CD1c-positive myeloid dendritic cell (primary cell): ENCODE measurements around the gene POLD4.
A peak's percentile ranks its signal among the peaks of the same experiment; 100 is the strongest.
"Not testable (repeated sequence)": the region's sequence is repeated elsewhere in the genome, so short reads cannot be mapped to it uniquely, and the experiment has no call there.

Source experiments
- DNase-seq: peaks from one replicate; pipeline ENCODE4 v3.0.0-alpha.2; 2016; ENCODE audit errors: extremely low spot score

POLD4 gene

DNA sequence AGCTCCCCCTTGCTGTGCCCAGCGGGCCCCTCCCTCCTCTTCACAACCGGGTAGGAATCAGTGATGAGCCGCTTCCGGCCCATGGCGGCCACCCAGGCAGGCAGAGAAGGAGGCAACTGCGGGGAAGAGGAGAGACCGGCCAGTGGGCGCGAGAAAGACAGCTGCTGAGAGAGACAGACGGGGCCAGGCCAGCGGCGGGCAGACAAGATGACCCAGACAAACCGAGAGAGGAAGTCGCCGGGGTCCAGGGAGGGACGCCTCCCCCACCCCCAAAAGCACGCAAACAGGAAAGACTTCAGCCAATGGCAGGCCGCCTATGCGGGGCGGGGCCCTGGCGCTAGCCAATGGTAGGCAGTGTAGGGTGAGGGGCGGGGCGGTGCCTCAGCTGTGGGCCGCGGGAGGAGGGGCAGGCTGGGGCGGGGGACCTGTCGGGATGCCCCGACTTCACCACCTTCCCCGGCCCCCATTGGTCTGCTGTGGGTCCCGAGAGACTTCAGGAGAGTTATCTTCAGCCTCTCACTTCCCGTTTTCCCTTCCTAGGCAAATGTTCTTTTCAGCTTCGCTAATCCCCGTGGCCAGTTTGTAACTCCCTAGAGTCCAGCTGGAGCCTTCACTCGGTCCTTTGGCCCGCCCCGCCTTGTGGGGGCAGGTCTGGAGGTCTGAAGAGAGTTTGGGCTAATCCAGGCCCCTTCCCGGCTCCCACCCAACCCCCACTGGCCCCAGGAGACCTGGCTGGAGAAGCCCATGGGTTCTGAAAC, at the start of gene POLD4:
POLD4 (minus strand) TSS at position 230 of the 758 bp plus-strand sequence; CDS start at position 83, 147 bp downstream.
- DNase-seq: peak; percentile 98

DNA sequence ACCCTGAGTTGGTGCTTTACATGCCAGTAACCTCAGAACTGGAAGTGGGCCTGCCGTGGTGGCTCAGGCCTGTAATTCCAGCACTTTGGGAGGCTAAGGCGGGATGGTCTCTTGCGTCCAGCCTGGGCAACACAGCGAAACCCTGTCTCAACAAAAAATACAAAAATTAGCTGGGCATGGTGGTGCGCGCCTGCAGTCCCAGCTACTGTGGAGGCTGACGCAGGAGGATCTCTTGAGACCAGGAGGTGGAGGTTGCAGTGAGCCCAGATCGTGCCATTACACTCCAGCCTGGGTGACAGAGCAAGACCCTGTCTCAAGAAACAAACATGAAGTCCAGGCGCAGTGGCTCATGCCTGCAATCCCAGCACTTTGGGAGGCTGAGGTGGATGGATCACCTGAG, 49.7 kb upstream of the POLD4 start:
- not testable (repeated sequence) for DNase-seq

GRCh38 chr11:67402192-67402839, 49.0 kb upstream of the POLD4 start:
- not testable (repeated sequence) for DNase-seq

GRCh38 chr11:67401495-67402191, 48.3 kb upstream of the POLD4 start, which contains the start of gene PPP1CA:
Gene PPP1CA, minus strand, starts transcription at chr11:67401858. Its CDS starts 76 bp downstream, at chr11:67401782.
- DNase-seq: peak; percentile 96

DNA sequence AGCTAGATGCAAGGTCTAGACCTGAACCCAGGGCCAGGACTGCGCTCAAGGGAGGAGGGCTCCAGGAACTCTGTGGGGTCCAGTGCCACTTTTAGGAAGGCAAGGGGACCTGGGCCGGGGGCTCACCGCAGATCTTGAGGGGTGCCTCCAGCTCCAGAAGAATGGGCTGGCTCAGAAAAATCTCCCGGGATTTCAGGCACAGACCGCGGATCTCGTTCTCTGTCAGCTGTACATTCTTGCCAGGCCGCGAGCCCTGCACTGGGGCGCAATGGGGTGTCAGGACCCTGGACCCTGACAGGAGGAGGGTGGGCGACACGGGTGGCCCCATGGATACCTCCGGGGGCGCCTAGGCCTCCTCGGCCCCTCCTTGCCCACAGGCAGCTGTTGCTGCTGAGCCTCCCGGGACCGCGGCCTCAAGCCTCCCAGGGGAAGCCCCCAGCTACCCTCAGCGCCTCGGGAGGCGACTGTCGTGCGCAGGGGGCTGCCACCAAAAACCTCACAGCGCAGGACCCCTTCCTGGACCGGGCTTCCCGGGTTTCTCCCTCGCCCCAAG, 47.7 kb upstream of the POLD4 start:
- DNase-seq: no peak

DNA sequence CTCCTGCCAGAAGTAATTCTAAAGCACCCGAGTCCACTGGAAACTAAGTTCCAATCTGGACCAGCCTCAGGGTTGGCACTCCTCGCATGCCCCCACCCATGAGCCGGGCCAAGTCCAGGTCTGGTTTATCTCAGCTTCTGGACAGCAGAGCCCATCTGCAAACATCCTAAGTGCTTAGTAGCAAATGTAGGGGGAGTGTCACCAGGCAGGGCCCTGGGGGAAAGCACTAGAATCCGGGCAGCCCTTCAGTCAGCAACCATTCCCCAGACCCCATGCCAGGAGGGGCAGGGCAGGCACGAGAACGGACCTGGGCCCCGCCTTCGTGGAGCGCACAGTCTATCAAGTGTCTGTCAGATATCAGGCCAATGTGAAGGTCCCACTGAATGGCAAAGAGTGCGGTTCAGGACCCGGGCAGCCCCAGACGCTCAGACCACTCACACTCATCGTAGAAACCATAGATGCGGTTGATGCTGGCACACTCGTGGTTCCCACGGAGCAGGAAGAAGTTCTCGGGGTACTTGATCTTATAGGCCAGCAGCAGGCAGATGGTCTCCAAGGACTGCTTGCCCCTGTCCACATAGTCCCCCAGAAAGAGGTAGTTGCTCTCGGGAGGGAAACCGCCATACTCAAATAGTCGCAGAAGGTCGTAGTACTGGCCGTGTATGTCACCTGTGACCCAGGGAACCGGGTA, 47.0 kb upstream of the POLD4 start:
- DNase-seq: no peak

- no peak for DNase-seq
Observed at GRCh38 chr11:67398661-67399563, 45.6 kb upstream of the POLD4 start.

DNA sequence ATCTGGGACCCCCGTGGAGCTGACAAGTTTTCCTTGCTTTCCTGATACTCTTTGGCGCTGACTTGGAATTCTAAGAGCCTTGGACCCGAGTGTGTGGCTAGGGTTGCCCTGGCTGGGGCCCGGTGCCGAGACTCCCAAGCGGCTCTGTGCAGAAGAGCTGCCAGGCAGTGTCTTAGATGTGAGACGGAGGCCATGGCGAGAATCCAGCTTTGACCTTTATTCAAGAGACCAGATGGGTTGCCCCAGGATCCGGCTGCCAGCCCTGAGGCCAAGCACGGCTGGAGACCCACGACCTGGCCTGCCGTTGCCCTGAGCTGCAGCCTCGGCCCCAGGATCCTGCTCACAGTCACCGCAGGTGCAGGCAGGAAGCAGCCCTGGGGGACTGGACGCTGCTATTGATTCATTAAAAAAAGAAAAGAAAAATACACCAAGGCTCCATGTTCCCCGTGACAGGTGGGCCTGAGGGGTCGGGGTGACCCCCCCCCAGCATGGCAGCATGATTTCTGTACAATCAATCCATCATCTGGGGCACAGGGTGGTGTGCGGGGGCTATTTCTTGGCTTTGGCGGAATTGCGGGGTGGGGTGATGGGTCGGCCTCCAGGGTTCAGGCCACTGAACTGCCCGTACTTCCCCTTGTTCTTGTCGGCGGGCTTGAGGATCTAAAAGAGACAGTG, 44.8 kb upstream of the POLD4 start:
- DNase-seq: no peak

DNA sequence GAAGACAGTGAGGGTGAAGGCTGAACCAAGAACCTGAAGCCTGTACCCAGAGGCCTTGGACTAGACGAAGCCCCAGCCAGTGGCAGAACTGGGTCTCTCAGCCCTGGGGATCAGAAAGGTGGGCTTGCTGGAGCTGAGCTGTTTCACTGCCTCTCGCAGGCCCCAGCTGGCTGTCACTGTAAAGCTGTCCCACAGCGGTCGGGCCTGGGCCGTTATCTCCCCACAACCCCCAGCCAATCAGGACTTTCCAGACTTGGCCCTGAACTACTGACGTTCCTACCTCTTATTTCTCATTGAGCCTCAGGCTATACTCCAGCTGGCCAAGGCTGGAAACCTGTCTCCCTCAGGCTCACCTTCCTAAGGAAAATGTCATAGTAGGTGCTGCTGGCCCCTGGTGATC, 44.2 kb upstream of the POLD4 start:
- no peak for DNase-seq

GRCh38 chr11:67396587-67397389, 43.4 kb upstream of the POLD4 start:
- no peak for DNase-seq

- no peak for DNase-seq
Observed at GRCh38 chr11:67396259-67396581, 42.9 kb upstream of the POLD4 start.

DNA sequence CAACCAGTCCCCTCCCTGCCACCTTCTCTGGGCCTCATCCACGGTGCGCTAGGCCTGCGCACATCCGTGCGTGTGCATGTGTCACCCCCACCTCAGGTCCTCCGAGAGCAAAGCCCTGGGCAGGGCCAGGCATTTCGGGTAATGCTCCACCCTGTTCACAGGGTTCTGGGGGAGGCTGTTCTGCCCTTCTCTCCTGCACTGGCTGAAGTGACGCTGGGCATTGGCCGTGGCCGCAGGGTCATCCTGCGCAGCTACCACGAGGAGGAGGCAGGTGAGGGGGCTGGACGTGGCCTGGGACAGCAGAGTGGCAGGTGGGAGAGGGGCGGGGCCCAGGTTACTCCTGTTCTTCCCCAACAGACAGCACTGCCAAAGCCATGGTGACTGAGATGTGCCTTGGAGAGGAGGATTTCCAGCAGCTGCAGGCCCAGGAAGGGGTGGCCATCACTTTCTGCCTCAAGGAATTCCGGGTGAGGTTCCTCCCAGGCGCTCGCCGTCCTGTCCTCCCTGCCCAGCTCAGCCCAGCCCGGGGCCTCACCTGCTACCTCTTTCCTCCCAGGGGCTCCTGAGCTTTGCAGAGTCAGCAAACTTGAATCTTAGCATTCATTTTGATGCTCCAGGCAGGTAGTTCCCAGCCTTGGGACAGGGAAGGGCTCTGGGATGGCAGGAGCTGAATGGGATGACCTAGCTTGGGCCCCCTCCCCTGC, 42.4 kb upstream of the POLD4 start:
- DNase-seq: no peak

GRCh38 chr11:67393990-67394389, 40.6 kb upstream of the POLD4 start:
- DNase-seq: no peak

DNA sequence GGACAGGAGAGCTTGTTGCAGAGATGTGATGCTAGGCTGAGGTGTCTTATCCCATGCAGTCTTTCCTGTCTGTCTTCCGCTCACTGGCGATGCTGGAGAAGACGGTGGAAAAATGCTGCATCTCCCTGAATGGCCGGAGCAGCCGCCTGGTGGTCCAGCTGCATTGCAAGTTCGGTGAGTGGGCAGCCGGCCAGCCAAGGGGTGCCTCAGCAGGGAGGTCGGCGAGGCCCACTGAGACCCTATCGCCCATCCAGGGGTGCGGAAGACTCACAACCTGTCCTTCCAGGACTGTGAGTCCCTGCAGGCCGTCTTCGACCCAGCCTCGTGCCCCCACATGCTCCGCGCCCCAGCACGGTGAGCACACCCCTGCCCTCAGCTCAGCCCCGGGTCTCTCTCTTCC, 40.1 kb upstream of the POLD4 start:
- DNase-seq: no peak

DNA sequence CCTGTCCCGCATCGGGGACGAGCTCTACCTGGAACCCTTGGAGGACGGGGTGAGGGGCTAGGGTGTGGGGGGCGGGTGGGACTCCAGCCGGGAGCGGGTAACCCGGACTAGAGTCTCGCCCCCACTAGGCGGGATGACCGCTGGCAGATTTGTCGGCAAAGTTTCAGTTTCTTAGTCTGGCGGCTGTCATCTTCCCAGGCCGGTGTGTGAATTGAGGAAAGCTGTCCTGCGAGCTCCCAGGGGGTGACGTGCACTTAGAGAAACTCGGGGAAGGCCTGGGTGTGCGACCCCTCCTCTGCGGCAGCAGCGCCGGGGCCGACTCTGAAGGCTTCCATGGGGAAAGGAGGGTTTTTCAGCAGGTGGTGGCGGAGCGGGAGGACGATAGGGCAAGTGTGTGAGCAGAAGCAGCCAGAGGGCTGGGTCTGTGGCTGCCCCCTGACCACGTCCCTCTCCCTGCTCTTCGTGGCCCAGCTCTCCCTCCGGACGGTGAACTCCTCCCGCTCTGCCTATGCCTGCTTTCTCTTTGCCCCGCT, 38.9 kb upstream of the POLD4 start:
- no peak for DNase-seq

- DNase-seq: peak; percentile 97
Observed at GRCh38 chr11:67391304-67392182, 38.2 kb upstream of the POLD4 start, which contains the start of gene RAD9A. Gene RAD9A, plus strand, starts transcription at chr11:67391986. Its CDS starts 59 bp downstream, at chr11:67392045.

DNA sequence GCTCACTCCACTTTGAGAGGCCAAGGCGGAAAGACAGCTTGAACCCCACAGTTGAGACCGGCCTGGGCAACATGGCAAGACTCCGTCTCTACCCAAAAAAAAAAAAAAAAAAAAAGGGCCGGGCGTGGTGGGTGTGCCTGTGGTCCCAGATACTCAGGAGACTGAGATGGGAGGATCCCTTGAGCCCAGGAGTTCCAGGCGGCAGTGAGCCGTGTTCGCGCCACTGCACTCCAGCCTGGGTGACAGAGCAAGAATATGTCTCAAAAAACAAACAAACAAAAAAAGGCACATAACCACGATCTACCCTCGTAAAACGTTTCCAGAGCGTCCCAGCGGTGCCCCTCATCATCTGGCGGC, 37.6 kb upstream of the POLD4 start:
- no peak for DNase-seq
